ENCODE data around the gene NCR1.
"Not testable (repeated sequence)": the region's sequence is repeated elsewhere in the genome, so short reads cannot be mapped to it uniquely, and the experiment has no call there.

The NCR1 gene

GRCh38 chr19:54907899-54908298 is 2.0 kb downstream of the NCR1 start:
- not testable (repeated sequence) for DNase-seq (ENCODE audit: low read depth, low spot score)

GRCh38 chr19:54916822-54917221 is 10.9 kb downstream of the NCR1 start:
- no peak for DNase-seq (ENCODE audit: low read depth, low spot score)

GRCh38 chr19:54918499-54918898 is 12.6 kb downstream of the NCR1 start:
- no peak for DNase-seq (ENCODE audit: low read depth, low spot score)

- not testable (repeated sequence) for DNase-seq (ENCODE audit: low read depth, low spot score)
Measured at GRCh38 chr19:54919646-54920563, 14.0 kb downstream of the NCR1 start.

GRCh38 chr19:54921082-54921481 is 15.1 kb downstream of the NCR1 start:
- no peak for DNase-seq (ENCODE audit: low read depth, low spot score)

- no peak for DNase-seq (ENCODE audit: low read depth, low spot score)
Measured at GRCh38 chr19:54923276-54923675, 17.3 kb downstream of the NCR1 start.

- no peak for DNase-seq (ENCODE audit: low read depth, low spot score)
Measured at GRCh38 chr19:54928299-54928698, 22.4 kb downstream of the NCR1 start.

GRCh38 chr19:54937926-54938325 is 32.0 kb downstream of the NCR1 start:
- DNase-seq (ENCODE audit: low read depth, low spot score), result no peak

GRCh38 chr19:54938906-54939305 is 33.0 kb downstream of the NCR1 start:
- DNase-seq (ENCODE audit: low read depth, low spot score), result no peak

GRCh38 chr19:54939538-54939937 is 33.6 kb downstream of the NCR1 start:
- DNase-seq (ENCODE audit: low read depth, low spot score), result not testable (repeated sequence)

GRCh38 chr19:54943772-54944361 is 37.9 kb downstream of the NCR1 start:
- not testable (repeated sequence) for DNase-seq (ENCODE audit: low read depth, low spot score)

GRCh38 chr19:54947381-54947780 is 41.4 kb downstream of the NCR1 start, which contains the start of gene NLRP7:
NLRP7 (minus strand) TSS chr19:54947530.
- DNase-seq (ENCODE audit: low read depth, low spot score), result no peak

GRCh38 chr19:54949412-54949811 is 43.5 kb downstream of the NCR1 start:
- DNase-seq (ENCODE audit: low read depth, low spot score), result no peak

GRCh38 chr19:54950580-54950979 is 44.6 kb downstream of the NCR1 start:
- DNase-seq (ENCODE audit: low read depth, low spot score), result not testable (repeated sequence)

- DNase-seq (ENCODE audit: low read depth, low spot score), result no peak
Measured at GRCh38 chr19:54952591-54953344, 46.8 kb downstream of the NCR1 start.

GRCh38 chr19:54953345-54953713 is 47.4 kb downstream of the NCR1 start:
- not testable (repeated sequence) for DNase-seq (ENCODE audit: low read depth, low spot score)

GRCh38 chr19:54955376-54955775 is 49.4 kb downstream of the NCR1 start:
- DNase-seq (ENCODE audit: low read depth, low spot score), result no peak

- no peak for DNase-seq (ENCODE audit: low read depth, low spot score)
Measured at GRCh38 chr19:54959840-54960239, 53.9 kb downstream of the NCR1 start.

Measured in smooth muscle cell of the brain vasculature (primary cell).